GM23338 (cell line): ENCODE data around the gene MCM3AP. TPM values are rescaled to one million over a fixed set of nuclear protein-coding genes. Genes with fewer than 3 reads are reported as not detected.

Experiments
- ATAC-seq: fragments of 200-7000 bp; cut with Tn5 transposase; 3 replicates; pipeline ENCODE4 v1.9.1; 2020
- DNase-seq: peaks from one replicate; pipeline ENCODE4 v3.0.0-alpha.2; 2015; ENCODE audit warnings: low spot score
- H2AFZ ChIP-seq: fragments of 200-600 bp; sonication (generic); 2 replicates; pipeline ENCODE4 v1.8.0; 2016; ENCODE audit warnings: antibody characterized with exemption, mild to moderate bottlenecking, moderate library complexity
- H3F3A ChIP-seq: fragments of 200-600 bp; sonication (generic); replicated peaks from 2 replicates; pipeline ENCODE4 v1.8.0; 2017; ENCODE audit warnings: antibody characterized with exemption, mixed run types, low read depth
- H3K27ac ChIP-seq: fragments of 200-600 bp; sonication (generic); 2 replicates; pipeline ENCODE4 v1.6.1; 2016; ENCODE audit warnings: low read depth
- H3K27me3 ChIP-seq: fragments of 200-600 bp; sonication (generic); 2 replicates; pipeline ENCODE4 v1.8.0; 2016; ENCODE audit warnings: mild to moderate bottlenecking, mixed run types, moderate library complexity; ENCODE audit not compliant: insufficient read depth
- H3K36me3 ChIP-seq: fragments of 200-600 bp; sonication (generic); 2 replicates; pipeline ENCODE4 v1.8.0; 2016; ENCODE audit warnings: mild to moderate bottlenecking; ENCODE audit not compliant: insufficient read depth
- H3K4me1 ChIP-seq: fragments of 200-600 bp; sonication (generic); 2 replicates; pipeline ENCODE4 v1.8.0; 2016; ENCODE audit warnings: mild to moderate bottlenecking, moderate library complexity; ENCODE audit not compliant: insufficient read depth
- H3K4me2 ChIP-seq: fragments of 200-600 bp; sonication (generic); 2 replicates; pipeline ENCODE4 v1.7.1; 2017; ENCODE audit warnings: mixed run types
- H3K4me3 ChIP-seq: fragments of 200-600 bp; sonication (generic); 2 replicates; pipeline ENCODE4 v1.6.1; 2016; ENCODE audit warnings: mixed run types
- H3K79me2 ChIP-seq: fragments of 200-600 bp; sonication (generic); replicated peaks from 2 replicates; pipeline ENCODE4 v1.8.0; 2017; ENCODE audit warnings: mild to moderate bottlenecking; ENCODE audit not compliant: insufficient read depth
- H3K9me2 ChIP-seq: fragments of 200-600 bp; sonication (generic); 2 replicates; pipeline ENCODE4 v1.8.0; 2017; ENCODE audit not compliant: insufficient read depth
- H4K20me1 ChIP-seq: fragments of 200-600 bp; sonication (generic); replicated peaks from 2 replicates; pipeline ENCODE4 v1.8.0; 2017; ENCODE audit warnings: mild to moderate bottlenecking; ENCODE audit not compliant: insufficient read depth
- H3K27ac Mint-ChIP-seq: 2 replicates; pipeline ENCODE4 v1.8.0; 2020; ENCODE audit warnings: inconsistent platforms, mild to moderate bottlenecking, moderate library complexity, mixed read lengths
- H3K27me3 Mint-ChIP-seq: 3 replicates; pipeline ENCODE4 v1.8.0; 2022; ENCODE audit warnings: low read depth, mild to moderate bottlenecking, moderate library complexity, mixed read lengths, inconsistent platforms; ENCODE audit not compliant: insufficient read depth, poor library complexity
- H3K36me3 Mint-ChIP-seq: 3 replicates; pipeline ENCODE4 v1.8.0; 2021; ENCODE audit warnings: low read depth, mild to moderate bottlenecking, inconsistent platforms, moderate library complexity, mixed read lengths
- H3K4me1 Mint-ChIP-seq: 3 replicates; pipeline ENCODE4 v1.8.0; 2020; ENCODE audit warnings: mild to moderate bottlenecking, inconsistent platforms, mixed read lengths
- H3K4me3 Mint-ChIP-seq: 3 replicates; pipeline ENCODE4 v1.8.0; 2021; ENCODE audit warnings: moderate library complexity, mild to moderate bottlenecking, inconsistent platforms, mixed read lengths
- H3K9me3 Mint-ChIP-seq: 3 replicates; pipeline ENCODE4 v1.8.0; 2020; ENCODE audit warnings: moderate library complexity, mild to moderate bottlenecking, inconsistent platforms, mixed read lengths
- CTCF ChIP-seq, 2 experiments: fragments of 200-600 bp in 1 of 2; sonication (generic) in 1 of 2; conservative IDR thresholded peaks; 2 replicates each; pipeline versions ENCODE4 v1.5.1 to v1.6.1; 2016 to 2017; ENCODE audit warnings: antibody characterized with exemption in 2 of 2, low read depth in 2 of 2, mild to moderate bottlenecking in 2 of 2, moderate library complexity in 1 of 2
- NANOG ChIP-seq: IDR thresholded peaks from 2 replicates; pipeline ENCODE4 v1.6.1; 2016; ENCODE audit warnings: antibody characterized with exemption, borderline replicate concordance
- POLR2AphosphoS5 ChIP-seq: IDR thresholded peaks from 2 replicates; pipeline ENCODE4 v1.6.1; 2016; ENCODE audit warnings: antibody characterized with exemption, low read depth
- ZNF462 ChIP-seq: fragments of 250-450 bp; sonication (Bioruptor Pico); IDR thresholded peaks from 2 replicates; pipeline ENCODE4 v1.5.0; 2020; ENCODE audit warnings: mild to moderate bottlenecking, moderate library complexity
- polyA plus RNA-seq: library from polyadenylated mRNA; unstranded; fragments of >200 nt; fragmentation: Nextera tagmentation; extraction: Ambion mirVana; gene quantifications from 2 replicates; pipeline ENCODE4 v1.2.1, GENCODE V29; 2016
- total RNA-seq: library from RNA; depleted of rRNA; stranded (reverse); fragments of >200 nt; shearing (Covaris generic); gene quantifications from 2 replicates; pipeline ENCODE4 v1.2.3, GENCODE V29; 2014

MCM3AP gene
- total and polyA plus RNA-seq, 2 experiments from 2014 or later: 39.2 to 123 TPM

- DNase-seq (peak; percentile 18), ATAC-seq (peak; percentile 48; the same call in 2 of the 3 replicates)
- Histone ChIP-seq H3K4me1 (no peaks in the 10 kb centered on the region), H3K36me3 (peaks cover 43% of the 10 kb centered on the region), H3K27me3 (no peaks in the 10 kb centered on the region), H3K79me2 (no peaks in the 10 kb centered on the region), H3K9me2 (no peaks in the 10 kb centered on the region), H3K4me3 (no peak overlapping the region), H4K20me1 (no peaks in the 10 kb centered on the region; the same call in none of the 2 replicates), H2AFZ (no peak overlapping the region), H3K27ac (no peak overlapping the region), H3K4me2 (no peak overlapping the region), H3F3A (0 out of 2 replicates have a peak, but pooled peaks cover 4% of the 10 kb centered on the region)
- H3K9me3 Mint-ChIP-seq: no peaks in the 10 kb centered on the region; the same call in 2 of the 3 replicates
- H3K27ac Mint-ChIP-seq: no peak overlapping the region
- TF ChIP-seq CTCF (conservative IDR thresholded peaks at IDR 0.05; ENCODE audit: low read depth in 2 of 2) (peak; percentile 18 to 50; a peak in 2 of 4 replicates), NANOG (no peak)
- no peaks in the 10 kb centered on the region for H3K4me1 Mint-ChIP-seq
- H3K4me3 Mint-ChIP-seq: no peak overlapping the region
- peaks cover 90% of the 10 kb centered on the region for H3K36me3 Mint-ChIP-seq
- peaks cover 2% of the 10 kb centered on the region for H3K27me3 Mint-ChIP-seq
Measured at GRCh38 chr21:46256501-46256994, 28.9 kb downstream of the MCM3AP start.

GRCh38 chr21:46255758-46256337 lies 29.6 kb downstream of the MCM3AP start:
- H3K4me1 Mint-ChIP-seq: no peaks in the 10 kb centered on the region
- peaks cover 89% of the 10 kb centered on the region for H3K36me3 Mint-ChIP-seq
- DNase-seq: no peak
- H3K9me2 ChIP-seq: no peaks in the 10 kb centered on the region
- TF ChIP-seq ZNF462 (CRISPR knock-in tag): no peak
- TF ChIP-seq POLR2AphosphoS5: 0 out of 2 replicates have a peak, but pooled peaks have one; percentile 20
- H2AFZ ChIP-seq: no peak overlapping the region
- ATAC-seq: no peak
- no peak overlapping the region for H3K4me3 ChIP-seq
- no peaks in the 10 kb centered on the region; the same call in none of the 2 replicates for H4K20me1 ChIP-seq
- H3K36me3 ChIP-seq: peaks cover 47% of the 10 kb centered on the region
- peaks cover 2% of the 10 kb centered on the region for H3K27me3 Mint-ChIP-seq
- no peak overlapping the region for H3K27ac Mint-ChIP-seq
- H3K4me3 Mint-ChIP-seq: no peak overlapping the region
- H3F3A ChIP-seq: 0 out of 2 replicates have a peak, but pooled peaks cover 4% of the 10 kb centered on the region
- no peak overlapping the region for H3K4me2 ChIP-seq
- H3K27ac ChIP-seq: no peak overlapping the region
- no peaks in the 10 kb centered on the region; the same call in 2 of the 3 replicates for H3K9me3 Mint-ChIP-seq
- no peaks in the 10 kb centered on the region for H3K4me1 ChIP-seq
- H3K27me3 ChIP-seq: no peaks in the 10 kb centered on the region
- no peaks in the 10 kb centered on the region for H3K79me2 ChIP-seq
